ENCODE measurements around the gene LMO1.

Gene LMO1

DNA sequence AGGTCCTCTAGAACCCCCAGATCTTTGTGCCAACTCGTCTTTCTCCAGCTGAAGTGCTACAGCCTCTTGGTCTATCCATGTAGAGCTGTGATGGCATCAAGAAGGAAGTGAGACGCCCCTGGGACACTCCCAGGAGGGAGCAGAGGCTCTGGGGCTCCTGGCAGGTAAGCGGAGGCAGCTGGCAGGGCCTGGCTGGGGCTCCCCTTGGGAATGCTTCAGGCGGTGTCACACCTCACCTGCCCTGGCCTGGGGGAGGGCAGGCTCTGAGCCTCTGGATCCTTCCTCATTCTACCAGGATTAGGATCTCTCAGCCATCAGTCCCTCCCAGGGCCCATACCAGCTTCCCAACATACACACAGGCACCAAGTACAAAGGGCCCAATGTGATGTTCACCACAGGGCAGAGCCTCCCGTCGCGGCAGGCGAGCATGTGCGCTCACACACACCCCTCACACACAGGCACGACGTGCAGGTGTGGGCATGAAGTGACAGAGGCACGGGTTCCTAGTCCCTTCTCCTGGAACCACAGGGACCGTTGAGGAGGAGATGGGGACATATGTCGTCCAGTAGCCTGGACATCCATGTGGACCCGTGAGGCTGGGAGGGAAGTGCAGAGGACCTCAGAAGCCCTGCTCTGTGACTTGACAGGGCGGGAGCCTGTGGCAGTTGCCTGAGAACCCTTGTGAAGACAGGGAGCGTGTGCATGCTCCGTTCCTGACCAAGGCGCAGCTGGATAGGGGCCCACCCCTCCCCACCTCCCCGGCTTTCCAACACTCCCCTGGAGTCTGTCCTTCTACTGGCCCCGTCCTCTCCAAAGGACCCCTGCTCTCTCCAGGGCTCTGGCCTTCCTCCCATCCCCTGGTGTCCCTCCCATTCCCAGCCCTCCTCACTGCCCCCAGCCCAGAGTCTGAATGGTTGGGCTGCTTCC lies 32.5 kb downstream of the LMO1 start:
- Histone ChIP-seq H2BK120ac (ENCODE audit: insufficient read depth, low read length, poor library complexity) (peak overlapping the region; percentile 40), H3K36me3 (ENCODE audit: control insufficient read depth in 1 of 2, insufficient read depth in 2 of 2, low read length in 2 of 2) (no peaks in the 10 kb centered on the region), H2AK5ac (ENCODE audit: low read length) (peak overlapping the region; percentile 21), H3K4me2 (ENCODE audit: low read length) (no peak overlapping the region), H3K14ac (ENCODE audit: low read length) (peak overlapping the region; percentile 38), H3K4ac (ENCODE audit: low read depth, low read length) (peak overlapping the region; percentile 5), H2BK12ac (ENCODE audit: low read length) (peak overlapping the region; percentile 75), H3K79me1 (ENCODE audit: low read length) (peaks cover 47% of the 10 kb centered on the region), H4K91ac (ENCODE audit: low read depth, low read length) (peak overlapping the region; percentile 99), H2BK5ac (ENCODE audit: low read depth, low read length, poor library complexity) (peak overlapping the region; percentile 0), H3K4me1 (ENCODE audit: control insufficient read depth in 1 of 2, insufficient read depth in 2 of 2, low read length in 2 of 2) (peaks cover 35 to 53% of the 10 kb centered on the region in 2 experiments), H2AFZ (ENCODE audit: insufficient read depth, low read length, poor library complexity) (no peak overlapping the region), H3K4me3 (ENCODE audit: low read depth, low read length) (no peak overlapping the region), H3K9ac (ENCODE audit: low read length) (no peak overlapping the region), H4K12ac (ENCODE audit: low read depth, low read length) (no peak overlapping the region), H3K27me3 (ENCODE audit: insufficient read depth, low read length) (no peaks in the 10 kb centered on the region), H4K8ac (ENCODE audit: low read depth, low read length) (peak overlapping the region; percentile 47), H3K27ac (ENCODE audit: low read depth, low read length) (peak overlapping the region; percentile 33), H3K9me3 (ENCODE audit: insufficient read depth, low read depth, low read length) (no peaks in the 10 kb centered on the region), H3K18ac (ENCODE audit: low read length) (peak overlapping the region; percentile 33), H3K23ac (ENCODE audit: low read length) (no peak overlapping the region), H3K79me2 (ENCODE audit: control insufficient read depth, insufficient read depth, low read length, poor library complexity) (peaks cover 10% of the 10 kb centered on the region)
- no peak for DNase-seq
- WGBS (ENCODE audit: extremely low coverage, insufficient coverage, insufficient read length) = no CpG with 5 or more reads among the region's 21 CpGs

DNA sequence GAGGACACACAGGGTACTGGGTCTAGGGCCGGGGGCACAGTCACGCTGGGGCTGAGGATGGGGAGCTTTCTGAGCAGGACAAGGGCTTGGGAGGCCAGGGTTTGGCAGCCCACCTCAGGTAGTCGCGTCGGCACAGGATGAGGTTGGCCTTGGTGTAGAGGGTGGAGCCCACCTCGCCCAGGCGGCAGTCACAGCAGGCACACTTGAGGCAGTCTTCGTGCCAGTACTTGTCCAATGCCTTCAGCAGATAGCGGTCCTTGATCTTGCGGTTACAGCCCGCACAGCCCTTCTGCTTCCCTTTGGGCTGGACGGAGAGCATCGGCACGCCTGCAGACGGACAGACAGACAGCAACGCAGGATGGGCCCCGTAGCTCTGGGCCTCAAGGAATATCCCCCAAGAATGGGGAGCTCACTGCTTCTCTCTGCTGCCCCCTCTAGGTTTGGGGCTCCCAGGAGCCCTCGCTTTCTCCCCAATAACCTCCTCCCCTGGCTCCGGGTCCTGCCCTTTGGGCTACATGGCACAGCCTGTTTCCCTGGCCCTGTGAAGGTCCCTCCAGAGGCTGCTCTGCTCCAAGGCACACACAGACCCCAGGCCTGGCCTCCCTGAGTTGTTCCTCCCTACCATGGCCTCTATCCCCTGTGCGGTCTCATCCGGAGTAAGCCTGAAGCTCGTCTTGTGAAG lies 33.4 kb downstream of the LMO1 start:
- peaks cover 10% of the 10 kb centered on the region for H3K79me2 ChIP-seq (ENCODE audit: control insufficient read depth, insufficient read depth, low read length, poor library complexity)
- peak overlapping the region; percentile 25 for H2AK5ac ChIP-seq (ENCODE audit: low read length)
- peaks cover 33 to 49% of the 10 kb centered on the region in 2 experiments for H3K4me1 ChIP-seq (ENCODE audit: control insufficient read depth in 1 of 2, insufficient read depth in 2 of 2, low read length in 2 of 2)
- H3K9ac ChIP-seq (ENCODE audit: low read length) = no peak overlapping the region
- no peak overlapping the region for H2BK5ac ChIP-seq (ENCODE audit: low read depth, low read length, poor library complexity)
- H3K4me2 ChIP-seq (ENCODE audit: low read length) = no peak overlapping the region
- no CpG with 5 or more reads among the region's 22 CpGs for WGBS (ENCODE audit: extremely low coverage, insufficient coverage, insufficient read length)
- H2BK120ac ChIP-seq (ENCODE audit: insufficient read depth, low read length, poor library complexity) = peak overlapping the region; percentile 9
- no peaks in the 10 kb centered on the region for H3K27me3 ChIP-seq (ENCODE audit: insufficient read depth, low read length)
- H3K9me3 ChIP-seq (ENCODE audit: insufficient read depth, low read depth, low read length) = no peaks in the 10 kb centered on the region
- peak overlapping the region; percentile 99 for H4K91ac ChIP-seq (ENCODE audit: low read depth, low read length)
- DNase-seq = no peak
- peaks cover 42% of the 10 kb centered on the region for H3K79me1 ChIP-seq (ENCODE audit: low read length)
- no peaks in the 10 kb centered on the region for H3K36me3 ChIP-seq (ENCODE audit: control insufficient read depth in 1 of 2, insufficient read depth in 2 of 2, low read length in 2 of 2)
- no peak overlapping the region for H2AFZ ChIP-seq (ENCODE audit: insufficient read depth, low read length, poor library complexity)
- no peak overlapping the region for H4K8ac ChIP-seq (ENCODE audit: low read depth, low read length)
- H3K18ac ChIP-seq (ENCODE audit: low read length) = no peak overlapping the region
- no peak overlapping the region for H3K27ac ChIP-seq (ENCODE audit: low read depth, low read length)
- no peak overlapping the region for H3K4ac ChIP-seq (ENCODE audit: low read depth, low read length)
- peak overlapping the region; percentile 2 for H2BK12ac ChIP-seq (ENCODE audit: low read length)
- H3K14ac ChIP-seq (ENCODE audit: low read length) = no peak overlapping the region
- H3K23ac ChIP-seq (ENCODE audit: low read length) = no peak overlapping the region
- no peak overlapping the region for H3K4me3 ChIP-seq (ENCODE audit: low read depth, low read length)
- H4K12ac ChIP-seq (ENCODE audit: low read depth, low read length) = no peak overlapping the region

DNA sequence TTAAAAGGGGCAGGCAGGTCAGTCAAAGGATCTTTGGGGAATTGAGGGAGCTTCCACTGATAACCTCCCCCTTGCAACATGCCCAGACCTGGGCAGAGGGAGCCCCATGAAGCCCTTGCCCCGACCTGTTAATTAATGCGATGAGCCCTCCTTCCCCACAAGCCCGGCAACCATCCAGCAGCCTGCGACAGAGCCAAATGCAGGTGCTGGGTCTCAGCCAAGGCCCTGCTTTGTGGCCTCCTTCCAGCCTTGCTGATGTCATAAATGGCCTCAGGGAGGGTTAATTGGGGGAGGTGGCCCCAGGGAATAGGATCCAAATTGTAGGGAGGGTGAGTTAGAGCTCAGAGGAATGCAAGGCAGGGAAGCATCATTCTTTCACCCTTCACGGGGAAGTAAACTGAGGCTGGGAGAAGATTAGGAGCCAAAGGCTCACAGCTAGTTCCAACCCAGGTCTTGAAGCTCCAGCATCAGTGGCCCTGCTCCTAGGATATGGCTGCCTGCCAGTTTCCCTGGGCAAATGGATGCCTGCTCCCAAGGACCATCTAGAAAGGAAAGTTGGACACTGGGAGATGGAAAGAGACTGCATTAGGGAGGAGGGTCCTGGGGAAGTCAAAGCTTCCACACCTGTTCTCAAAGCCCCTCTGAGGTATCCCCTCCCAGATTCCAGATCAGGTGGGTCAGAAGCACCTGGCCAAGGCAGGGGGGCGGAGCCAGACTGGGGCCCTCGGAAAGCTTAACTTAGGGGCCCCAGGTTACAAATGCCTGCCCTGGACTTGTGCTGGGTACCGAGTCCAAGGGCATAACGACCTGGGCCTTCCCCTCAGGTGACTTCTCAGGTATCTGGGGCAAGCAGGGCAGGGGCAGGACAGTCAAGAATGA lies 34.1 kb downstream of the LMO1 start:
- H2BK12ac ChIP-seq (ENCODE audit: low read length) = no peak overlapping the region

DNA sequence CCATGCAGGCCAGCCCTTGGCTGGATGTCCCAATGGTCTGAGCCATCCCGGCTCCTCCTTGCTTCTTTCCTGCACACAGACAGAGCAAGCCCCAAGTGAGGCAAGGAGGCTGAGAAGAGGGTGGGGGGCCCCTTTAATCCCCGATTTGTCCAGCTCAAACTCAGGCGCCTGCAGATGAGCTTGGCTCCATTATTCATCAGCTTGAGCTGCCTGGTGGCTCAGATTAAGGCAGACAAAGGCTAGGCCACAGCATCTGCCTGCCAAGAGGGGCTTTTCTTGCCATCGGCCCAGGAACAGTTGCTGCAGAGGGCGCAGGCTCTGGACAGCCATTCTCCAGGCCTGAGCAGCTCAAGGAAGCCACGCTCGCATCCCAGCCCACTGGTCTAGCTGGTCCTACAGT lies 35.4 kb downstream of the LMO1 start:
- Histone ChIP-seq H3K18ac (ENCODE audit: low read length) (peak overlapping the region; percentile 30), H2AK5ac (ENCODE audit: low read length) (peak overlapping the region; percentile 32), H3K27me3 (ENCODE audit: insufficient read depth, low read length) (no peaks in the 10 kb centered on the region), H3K36me3 (ENCODE audit: control insufficient read depth in 1 of 2, insufficient read depth in 2 of 2, low read length in 2 of 2) (no peaks in the 10 kb centered on the region), H3K23ac (ENCODE audit: low read length) (no peak overlapping the region), H3K14ac (ENCODE audit: low read length) (peak overlapping the region; percentile 51), H2BK120ac (ENCODE audit: insufficient read depth, low read length, poor library complexity) (peak overlapping the region; percentile 44), H3K9me3 (ENCODE audit: insufficient read depth, low read depth, low read length) (no peaks in the 10 kb centered on the region), H3K9ac (ENCODE audit: low read length) (no peak overlapping the region), H4K12ac (ENCODE audit: low read depth, low read length) (no peak overlapping the region), H2BK5ac (ENCODE audit: low read depth, low read length, poor library complexity) (no peak overlapping the region), H4K91ac (ENCODE audit: low read depth, low read length) (peak overlapping the region; percentile 80), H2AFZ (ENCODE audit: insufficient read depth, low read length, poor library complexity) (no peak overlapping the region), H3K27ac (ENCODE audit: low read depth, low read length) (no peak overlapping the region), H2BK12ac (ENCODE audit: low read length) (peak overlapping the region; percentile 53), H3K4me1 (ENCODE audit: control insufficient read depth in 1 of 2, insufficient read depth in 2 of 2, low read length in 2 of 2) (peaks cover 29 to 42% of the 10 kb centered on the region in 2 experiments), H3K79me2 (ENCODE audit: control insufficient read depth, insufficient read depth, low read length, poor library complexity) (peaks cover 7% of the 10 kb centered on the region), H3K4me2 (ENCODE audit: low read length) (no peak overlapping the region), H3K4ac (ENCODE audit: low read depth, low read length) (peak overlapping the region; percentile 15), H3K79me1 (ENCODE audit: low read length) (peaks cover 47% of the 10 kb centered on the region), H4K8ac (ENCODE audit: low read depth, low read length) (peak overlapping the region; percentile 34), H3K4me3 (ENCODE audit: low read depth, low read length) (no peak overlapping the region)
- WGBS (ENCODE audit: extremely low coverage, insufficient coverage, insufficient read length) = no CpG with 5 or more reads among the region's 7 CpGs
- no peak for DNase-seq

More for the DNA sequence above, 34.1 kb downstream of the LMO1 start:
- Histone ChIP-seq H2BK120ac (ENCODE audit: insufficient read depth, low read length, poor library complexity) (peak overlapping the region; percentile 9), H4K12ac (ENCODE audit: low read depth, low read length) (no peak overlapping the region), H3K4ac (ENCODE audit: low read depth, low read length) (no peak overlapping the region), H3K79me2 (ENCODE audit: control insufficient read depth, insufficient read depth, low read length, poor library complexity) (peaks cover 8% of the 10 kb centered on the region), H2AFZ (ENCODE audit: insufficient read depth, low read length, poor library complexity) (no peak overlapping the region), H3K9ac (ENCODE audit: low read length) (no peak overlapping the region), H2BK5ac (ENCODE audit: low read depth, low read length, poor library complexity) (no peak overlapping the region), H4K8ac (ENCODE audit: low read depth, low read length) (no peak overlapping the region), H3K4me1 (ENCODE audit: control insufficient read depth in 1 of 2, insufficient read depth in 2 of 2, low read length in 2 of 2) (peaks cover 29 to 45% of the 10 kb centered on the region in 2 experiments), H3K27ac (ENCODE audit: low read depth, low read length) (no peak overlapping the region), H2AK5ac (ENCODE audit: low read length) (no peak overlapping the region), H4K91ac (ENCODE audit: low read depth, low read length) (peak overlapping the region; percentile 99), H3K14ac (ENCODE audit: low read length) (no peak overlapping the region), H3K36me3 (ENCODE audit: control insufficient read depth in 1 of 2, insufficient read depth in 2 of 2, low read length in 2 of 2) (no peaks in the 10 kb centered on the region), H3K9me3 (ENCODE audit: insufficient read depth, low read depth, low read length) (no peaks in the 10 kb centered on the region), H3K79me1 (ENCODE audit: low read length) (peaks cover 41% of the 10 kb centered on the region), H3K23ac (ENCODE audit: low read length) (no peak overlapping the region), H3K4me3 (ENCODE audit: low read depth, low read length) (no peak overlapping the region), H3K18ac (ENCODE audit: low read length) (no peak overlapping the region), H3K27me3 (ENCODE audit: insufficient read depth, low read length) (no peaks in the 10 kb centered on the region), H3K4me2 (ENCODE audit: low read length) (no peak overlapping the region)
- no peak for DNase-seq
- WGBS (ENCODE audit: extremely low coverage, insufficient coverage, insufficient read length) = no CpG with 5 or more reads among the region's 9 CpGs

Measured in trophoblast cell (in vitro differentiated cells and primary cell).